ENCODE data around the gene ANO6. TPM values are rescaled to one million over a fixed set of nuclear protein-coding genes. Genes with fewer than 3 reads are reported as not detected.

Gene ANO6
- polyA plus RNA-seq, 2 donors = 2.6 to 6.9 TPM

- no peak overlapping the region for H3K27ac ChIP-seq (ENCODE audit: low read depth in 2 of 2, low read length in 1 of 2)
These were observed 200.2 kb downstream of the ANO6 start for GRCh38 chr12:45416126-45416525.

GRCh38 chr12:45418520-45418919 lies 202.6 kb downstream of the ANO6 start:
- H3K27me3 ChIP-seq (ENCODE audit: control insufficient read depth in 1 of 2, insufficient read depth in 2 of 2, low read length in 2 of 2) = no peaks in the 10 kb centered on the region
- H3K27ac ChIP-seq (ENCODE audit: low read depth in 2 of 2, low read length in 1 of 2) = no peak overlapping the region
- H3K36me3 ChIP-seq (ENCODE audit: control insufficient read depth in 2 of 2, insufficient read depth in 2 of 2, low read length in 1 of 2) = peaks cover 0 to 6% of the 10 kb centered on the region in 2 donors
- no peak overlapping the region for H3K4me3 ChIP-seq (ENCODE audit: low read depth in 1 of 2, low read length in 2 of 2)
- WGBS, 2 donors = 95 to 100% methylated on average over 1 of the region's 1 CpG
- H3K9me3 ChIP-seq (ENCODE audit: control insufficient read depth in 2 of 2, insufficient read depth in 1 of 2, low read depth in 1 of 2, low read length in 1 of 2) = no peaks in the 10 kb centered on the region
- H3K4me1 ChIP-seq (ENCODE audit: control insufficient read depth in 2 of 2, insufficient read depth in 2 of 2, low read length in 1 of 2) = peaks cover 0 to 3% of the 10 kb centered on the region in 2 donors

More at GRCh38 chr12:45416126-45416525, 200.2 kb downstream of the ANO6 start:
- H3K36me3 ChIP-seq (ENCODE audit: control insufficient read depth in 2 of 2, insufficient read depth in 2 of 2, low read length in 1 of 2) = peaks cover 9 to 10% of the 10 kb centered on the region in 2 donors
- 76 to 79% methylated on average over 2 of the region's 2 CpGs for WGBS, 2 donors
- H3K9me3 ChIP-seq (ENCODE audit: control insufficient read depth in 2 of 2, insufficient read depth in 1 of 2, low read depth in 1 of 2, low read length in 1 of 2) = no peaks in the 10 kb centered on the region
- H3K4me1 ChIP-seq (ENCODE audit: control insufficient read depth in 2 of 2, insufficient read depth in 2 of 2, low read length in 1 of 2) = peaks cover 0 to 3% of the 10 kb centered on the region in 2 donors
- no peaks in the 10 kb centered on the region for H3K27me3 ChIP-seq (ENCODE audit: control insufficient read depth in 1 of 2, insufficient read depth in 2 of 2, low read length in 2 of 2)
- H3K4me3 ChIP-seq (ENCODE audit: low read depth in 1 of 2, low read length in 2 of 2) = no peak overlapping the region

- Histone ChIP-seq H3K27ac (ENCODE audit: low read depth in 2 of 2, low read length in 1 of 2) (no peak overlapping the region), H3K4me3 (ENCODE audit: low read depth in 1 of 2, low read length in 2 of 2) (no peak overlapping the region), H3K36me3 (ENCODE audit: control insufficient read depth in 2 of 2, insufficient read depth in 2 of 2, low read length in 1 of 2) (peaks cover 0 to 6% of the 10 kb centered on the region in 2 donors), H3K27me3 (ENCODE audit: control insufficient read depth in 1 of 2, insufficient read depth in 2 of 2, low read length in 2 of 2) (no peaks in the 10 kb centered on the region), H3K9me3 (ENCODE audit: control insufficient read depth in 2 of 2, insufficient read depth in 1 of 2, low read depth in 1 of 2, low read length in 1 of 2) (no peaks in the 10 kb centered on the region), H3K4me1 (ENCODE audit: control insufficient read depth in 2 of 2, insufficient read depth in 2 of 2, low read length in 1 of 2) (peaks cover 0 to 3% of the 10 kb centered on the region in 2 donors)
- 83 to 89% methylated on average over 1 of the region's 1 CpG for WGBS, 2 donors
These were observed 203.5 kb downstream of the ANO6 start for GRCh38 chr12:45419317-45419814.

GRCh38 chr12:45421736-45422135 lies 205.8 kb downstream of the ANO6 start:
- Histone ChIP-seq H3K36me3 (ENCODE audit: control insufficient read depth in 2 of 2, insufficient read depth in 2 of 2, low read length in 1 of 2) (peaks cover 2 to 3% of the 10 kb centered on the region in 2 donors), H3K4me3 (ENCODE audit: low read depth in 1 of 2, low read length in 2 of 2) (no peak overlapping the region), H3K27me3 (ENCODE audit: control insufficient read depth in 1 of 2, insufficient read depth in 2 of 2, low read length in 2 of 2) (no peaks in the 10 kb centered on the region), H3K9me3 (ENCODE audit: control insufficient read depth in 2 of 2, insufficient read depth in 1 of 2, low read depth in 1 of 2, low read length in 1 of 2) (no peaks in the 10 kb centered on the region), H3K4me1 (ENCODE audit: control insufficient read depth in 2 of 2, insufficient read depth in 2 of 2, low read length in 1 of 2) (no peaks in the 10 kb centered on the region), H3K27ac (ENCODE audit: low read depth in 2 of 2, low read length in 1 of 2) (no peak overlapping the region)
- 93 to 97% methylated on average over 1 of the region's 1 CpG for WGBS, 2 donors

GRCh38 chr12:45423931-45424330 lies 208.0 kb downstream of the ANO6 start:
- Histone ChIP-seq H3K9me3 (ENCODE audit: control insufficient read depth in 2 of 2, insufficient read depth in 1 of 2, low read depth in 1 of 2, low read length in 1 of 2) (no peaks in the 10 kb centered on the region), H3K36me3 (ENCODE audit: control insufficient read depth in 2 of 2, insufficient read depth in 2 of 2, low read length in 1 of 2) (peaks cover 2 to 3% of the 10 kb centered on the region in 2 donors), H3K27ac (ENCODE audit: low read depth in 2 of 2, low read length in 1 of 2) (no peak overlapping the region), H3K4me3 (ENCODE audit: low read depth in 1 of 2, low read length in 2 of 2) (no peak overlapping the region), H3K4me1 (ENCODE audit: control insufficient read depth in 2 of 2, insufficient read depth in 2 of 2, low read length in 1 of 2) (no peaks in the 10 kb centered on the region), H3K27me3 (ENCODE audit: control insufficient read depth in 1 of 2, insufficient read depth in 2 of 2, low read length in 2 of 2) (no peaks in the 10 kb centered on the region)
- 80 to 94% methylated on average over 1 of the region's 1 CpG for WGBS, 2 donors

GRCh38 chr12:45425426-45425825 lies 209.5 kb downstream of the ANO6 start:
- Histone ChIP-seq H3K27me3 (ENCODE audit: control insufficient read depth in 1 of 2, insufficient read depth in 2 of 2, low read length in 2 of 2) (no peaks in the 10 kb centered on the region), H3K27ac (ENCODE audit: low read depth in 2 of 2, low read length in 1 of 2) (no peak overlapping the region), H3K36me3 (ENCODE audit: control insufficient read depth in 2 of 2, insufficient read depth in 2 of 2, low read length in 1 of 2) (peaks cover 2 to 7% of the 10 kb centered on the region in 2 donors), H3K4me3 (ENCODE audit: low read depth in 1 of 2, low read length in 2 of 2) (no peak overlapping the region), H3K4me1 (ENCODE audit: control insufficient read depth in 2 of 2, insufficient read depth in 2 of 2, low read length in 1 of 2) (no peaks in the 10 kb centered on the region), H3K9me3 (ENCODE audit: control insufficient read depth in 2 of 2, insufficient read depth in 1 of 2, low read depth in 1 of 2, low read length in 1 of 2) (no peaks in the 10 kb centered on the region)
- 95 to 99% methylated on average over 4 of the region's 4 CpGs for WGBS, 2 donors

GRCh38 chr12:45426294-45426693 lies 210.4 kb downstream of the ANO6 start:
- 91 to 94% methylated on average over 4 of the region's 4 CpGs for WGBS, 2 donors
- no peak overlapping the region for H3K4me3 ChIP-seq (ENCODE audit: low read depth in 1 of 2, low read length in 2 of 2)
- no peaks in the 10 kb centered on the region for H3K4me1 ChIP-seq (ENCODE audit: control insufficient read depth in 2 of 2, insufficient read depth in 2 of 2, low read length in 1 of 2)
- H3K27ac ChIP-seq (ENCODE audit: low read depth in 2 of 2, low read length in 1 of 2) = no peak overlapping the region
- H3K9me3 ChIP-seq (ENCODE audit: control insufficient read depth in 2 of 2, insufficient read depth in 1 of 2, low read depth in 1 of 2, low read length in 1 of 2) = no peaks in the 10 kb centered on the region
- H3K27me3 ChIP-seq (ENCODE audit: control insufficient read depth in 1 of 2, insufficient read depth in 2 of 2, low read length in 2 of 2) = no peaks in the 10 kb centered on the region
- peaks cover 2 to 11% of the 10 kb centered on the region in 2 donors for H3K36me3 ChIP-seq (ENCODE audit: control insufficient read depth in 2 of 2, insufficient read depth in 2 of 2, low read length in 1 of 2)

- no peaks in the 10 kb centered on the region for H3K4me1 ChIP-seq (ENCODE audit: control insufficient read depth in 2 of 2, insufficient read depth in 2 of 2, low read length in 1 of 2)
- no peaks in the 10 kb centered on the region for H3K27me3 ChIP-seq (ENCODE audit: control insufficient read depth in 1 of 2, insufficient read depth in 2 of 2, low read length in 2 of 2)
- H3K4me3 ChIP-seq (ENCODE audit: low read depth in 1 of 2, low read length in 2 of 2) = no peak overlapping the region
- no peaks in the 10 kb centered on the region for H3K9me3 ChIP-seq (ENCODE audit: control insufficient read depth in 2 of 2, insufficient read depth in 1 of 2, low read depth in 1 of 2, low read length in 1 of 2)
- 98 to 99% methylated on average over 4 of the region's 4 CpGs for WGBS, 2 donors
- H3K36me3 ChIP-seq (ENCODE audit: control insufficient read depth in 2 of 2, insufficient read depth in 2 of 2, low read length in 1 of 2) = peaks cover 2 to 11% of the 10 kb centered on the region in 2 donors
- H3K27ac ChIP-seq (ENCODE audit: low read depth in 2 of 2, low read length in 1 of 2) = no peak overlapping the region
These were observed 211.1 kb downstream of the ANO6 start for GRCh38 chr12:45427042-45427441.

GRCh38 chr12:45429831-45430230 lies 213.9 kb downstream of the ANO6 start:
- Histone ChIP-seq H3K4me3 (ENCODE audit: low read depth in 1 of 2, low read length in 2 of 2) (no peak overlapping the region), H3K36me3 (ENCODE audit: control insufficient read depth in 2 of 2, insufficient read depth in 2 of 2, low read length in 1 of 2) (peaks cover 0 to 11% of the 10 kb centered on the region in 2 donors), H3K27ac (ENCODE audit: low read depth in 2 of 2, low read length in 1 of 2) (no peak overlapping the region), H3K4me1 (ENCODE audit: control insufficient read depth in 2 of 2, insufficient read depth in 2 of 2, low read length in 1 of 2) (no peaks in the 10 kb centered on the region), H3K9me3 (ENCODE audit: control insufficient read depth in 2 of 2, insufficient read depth in 1 of 2, low read depth in 1 of 2, low read length in 1 of 2) (no peaks in the 10 kb centered on the region), H3K27me3 (ENCODE audit: control insufficient read depth in 1 of 2, insufficient read depth in 2 of 2, low read length in 2 of 2) (no peaks in the 10 kb centered on the region)
- 92 to 95% methylated on average over 1 of the region's 1 CpG for WGBS, 2 donors

- 94% methylated on average over 5 of the region's 5 CpGs for WGBS, 2 donors
These were observed 215.2 kb downstream of the ANO6 start for GRCh38 chr12:45431126-45431525.

More at GRCh38 chr12:45431126-45431525, 215.2 kb downstream of the ANO6 start:
- Histone ChIP-seq H3K9me3 (ENCODE audit: control insufficient read depth in 2 of 2, insufficient read depth in 1 of 2, low read depth in 1 of 2, low read length in 1 of 2) (no peaks in the 10 kb centered on the region), H3K27ac (ENCODE audit: low read depth in 2 of 2, low read length in 1 of 2) (no peak overlapping the region), H3K27me3 (ENCODE audit: control insufficient read depth in 1 of 2, insufficient read depth in 2 of 2, low read length in 2 of 2) (no peaks in the 10 kb centered on the region), H3K36me3 (ENCODE audit: control insufficient read depth in 2 of 2, insufficient read depth in 2 of 2, low read length in 1 of 2) (peaks cover 0 to 9% of the 10 kb centered on the region in 2 donors), H3K4me1 (ENCODE audit: control insufficient read depth in 2 of 2, insufficient read depth in 2 of 2, low read length in 1 of 2) (no peaks in the 10 kb centered on the region), H3K4me3 (ENCODE audit: low read depth in 1 of 2, low read length in 2 of 2) (no peak overlapping the region)

Data from esophagus (tissue), 2 donors.